ENCODE results near the gene SLC25A44.

DNA sequence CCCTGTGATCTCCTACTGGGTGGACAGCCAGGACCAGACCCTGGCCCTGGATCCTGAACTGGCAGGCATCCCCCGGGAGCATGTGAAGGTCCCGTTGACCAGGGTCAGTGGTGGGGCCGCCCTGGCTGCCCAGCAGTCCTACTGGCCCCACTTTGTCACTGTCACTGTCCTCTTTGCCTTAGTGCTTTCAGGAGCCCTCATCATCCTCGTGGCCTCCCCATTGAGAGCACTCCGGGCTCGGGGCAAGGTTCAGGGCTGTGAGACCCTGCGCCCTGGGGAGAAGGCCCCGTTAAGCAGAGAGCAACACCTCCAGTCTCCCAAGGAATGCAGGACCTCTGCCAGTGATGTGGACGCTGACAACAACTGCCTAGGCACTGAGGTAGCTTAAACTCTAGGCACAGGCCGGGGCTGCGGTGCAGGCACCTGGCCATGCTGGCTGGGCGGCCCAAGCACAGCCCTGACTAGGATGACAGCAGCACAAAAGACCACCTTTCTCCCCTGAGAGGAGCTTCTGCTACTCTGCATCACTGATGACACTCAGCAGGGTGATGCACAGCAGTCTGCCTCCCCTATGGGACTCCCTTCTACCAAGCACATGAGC lies 17.2 kb upstream of the SLC25A44 start:
- TF ChIP-seq GATA2 (IDR thresholded peaks at IDR 0.05; ENCODE audit: low read depth, low read length) = no peak
- TF ChIP-seq GATA3 (IDR thresholded peaks at IDR 0.05; ENCODE audit: low read depth, low read length) = no peak

All from SH-SY5Y (cell line).